Heart right ventricle (tissue), 16 donors: ENCODE measurements around the gene SLC39A10. TPM values are rescaled to one million over a fixed set of nuclear protein-coding genes. Genes with fewer than 3 reads are reported as not detected.
A peak's percentile ranks its signal among the peaks of the same experiment; 100 is the strongest.

Source experiments
- ATAC-seq, 8 donors: fragments of 200-7000 bp; cut with Tn5 transposase; one replicate each; pipeline ENCODE4 v1.9.1; 2020; ENCODE audit warnings: mild to moderate bottlenecking in 8 of 8, moderate library complexity in 8 of 8, moderate number of reproducible peaks in 1 of 8
- DNase-seq, 2 donors: peaks; one replicate each; pipeline ENCODE4 v3.0.0-alpha.2; 2020
- H3K27ac ChIP-seq, 10 donors: fragments of 200-600 bp; sonication (generic) in 2 of 10; one replicate each; pipeline versions ENCODE4 v1.5.0 to v1.8.0; 2020 to 2022; ENCODE audit warnings: mild to moderate bottlenecking in 3 of 10
- H3K27me3 ChIP-seq, 7 donors: fragments of 200-600 bp; one replicate each; pipeline ENCODE4 v1.8.0; 2021 to 2022; ENCODE audit warnings: mild to moderate bottlenecking in 2 of 7
- H3K36me3 ChIP-seq, 9 donors: fragments of 200-600 bp; sonication (generic) in 1 of 9; one replicate each; pipeline versions ENCODE4 v1.5.0 to v1.8.0; 2020 to 2022; ENCODE audit warnings: mild to moderate bottlenecking in 2 of 9
- H3K4me1 ChIP-seq, 9 donors: fragments of 200-600 bp; sonication (generic) in 1 of 9; one replicate each; pipeline versions ENCODE4 v1.5.0 to v1.8.0; 2020 to 2022; ENCODE audit warnings: mild to moderate bottlenecking in 4 of 9
- H3K4me3 ChIP-seq, 10 donors: fragments of 200-600 bp; sonication (generic) in 2 of 10; one replicate each; pipeline versions ENCODE4 v1.5.0 to v1.8.0; 2020 to 2022; ENCODE audit warnings: mild to moderate bottlenecking in 7 of 10, moderate library complexity in 2 of 10
- H3K9me3 ChIP-seq, 11 donors: fragments of 200-600 bp in 10 of 11; sonication (generic) in 2 of 11; one replicate each; pipeline versions ENCODE4 v1.5.0 to v1.8.0; 2013 to 2022; ENCODE audit warnings: mild to moderate bottlenecking in 2 of 11, control low read depth in 1 of 11, moderate library complexity in 1 of 11
- WGBS, 2 donors: extraction: QIAGEN DNeasy Blood & Tissue Kit; methylation state at CpG; one replicate each; pipeline ENCODE4 v1.1.7; 2013; ENCODE audit warnings: inconsistent platforms in 1 of 2; 5-methylcytosine and 5-hydroxymethylcytosine counted together
- intact Hi-C, 10 donors: fragments of 100-400 bp; cut with DNase I; formaldehyde crosslinking; loops; one replicate each; pipeline versions ENCODE4 v1.11.1 to v1.14.2; 2022
- polyA plus RNA-seq, 2 donors: library from polyadenylated mRNA; stranded (reverse); fragments of 200-250 nt; gene quantifications; one replicate each; pipeline ENCODE4 v1.2.3, GENCODE V29; 2013
- total RNA-seq, 10 donors: library from RNA; stranded (reverse); fragmentation: NEBNext Ultra II Directional in 3 of 10; extraction: Animal tissue kit (Norgen Biotek cat#: 25700) in 3 of 10; gene quantifications; one replicate each; pipeline versions ENCODE4 v1.2.1 to v1.2.4, GENCODE V29; 2021 to 2023
- TF ChIP-seq, protein P1 (sequence below), 9 donors: fragments of 200-600 bp; sonication (generic) in 2 of 9; IDR thresholded peaks; one replicate each; pipeline versions ENCODE4 v1.5.0 to v1.8.0; 2021 to 2022; ENCODE audit warnings: antibody characterized with exemption in 9 of 9, mild to moderate bottlenecking in 5 of 9, moderate library complexity in 1 of 9
- donor health status: Arrhythmogenic right ventricular cardiomyopathy.
- donor health status: ischemic (EF 13 %, LVEDD 7.1; RV severe dilation, severe dysfunction).
- donor health status: healthy with polysubstance abuse.
- donor health status: DM: no; HTN: yes; CAD: no.
- donor health status: DM: no; HTN: no; CAD: no.
- donor health status: ischemic (EF 25% LVEDD 6.9; RV normal size, moderate dysfunction).
- donor health status: ischemic (EF 25% LVEDD 5.7; RV mildly dilated, moderate dysfunction).
- donor health status: healthy.
- donor health status: DM: yes; HTN: yes; CAD: no.
- donor health status: Ischemic cardiomyopathy.
- donor health status: ischemic (EF 35%, LVEDD 5.7; RV mildly dilated, moderate dysfunction).
- donor health status: nonischemic (EF 11% LVEDD 7.7; RV severe dilation, severe dysfunction).
- donor health status: DM: yes; HTN: yes; CAD: no.
- donor health status: PGD.
- donor health status: ischemic (EF 29% LVEDD 5.4; RV normal size, mild dysfunction).
- donor health status: nonischemic (EF 23%, LVEDD 6.1; RV moderate dilation, normal function).

The SLC39A10 gene
- total and polyA plus RNA-seq, 12 donors, result 5.9 to 12.9 (median 8.3) TPM

- H3K4me3 ChIP-seq, result no peak overlapping the region
- no peaks in the 10 kb centered on the region for H3K36me3 ChIP-seq
- no peaks in the 10 kb centered on the region for H3K27me3 ChIP-seq
- H3K27ac ChIP-seq, result peak overlapping the region in 1 of 10 donors; percentile 18
- intact Hi-C loops, result no loop called here
- peaks cover 0 to 9% (median 0%) of the 10 kb centered on the region in 11 donors for H3K9me3 ChIP-seq
- WGBS, 2 donors, result 94 to 95% methylated on average over 4 of the region's 4 CpGs
- DNase-seq (no peak), ATAC-seq (no peak)
- TF ChIP-seq, protein P1, sequence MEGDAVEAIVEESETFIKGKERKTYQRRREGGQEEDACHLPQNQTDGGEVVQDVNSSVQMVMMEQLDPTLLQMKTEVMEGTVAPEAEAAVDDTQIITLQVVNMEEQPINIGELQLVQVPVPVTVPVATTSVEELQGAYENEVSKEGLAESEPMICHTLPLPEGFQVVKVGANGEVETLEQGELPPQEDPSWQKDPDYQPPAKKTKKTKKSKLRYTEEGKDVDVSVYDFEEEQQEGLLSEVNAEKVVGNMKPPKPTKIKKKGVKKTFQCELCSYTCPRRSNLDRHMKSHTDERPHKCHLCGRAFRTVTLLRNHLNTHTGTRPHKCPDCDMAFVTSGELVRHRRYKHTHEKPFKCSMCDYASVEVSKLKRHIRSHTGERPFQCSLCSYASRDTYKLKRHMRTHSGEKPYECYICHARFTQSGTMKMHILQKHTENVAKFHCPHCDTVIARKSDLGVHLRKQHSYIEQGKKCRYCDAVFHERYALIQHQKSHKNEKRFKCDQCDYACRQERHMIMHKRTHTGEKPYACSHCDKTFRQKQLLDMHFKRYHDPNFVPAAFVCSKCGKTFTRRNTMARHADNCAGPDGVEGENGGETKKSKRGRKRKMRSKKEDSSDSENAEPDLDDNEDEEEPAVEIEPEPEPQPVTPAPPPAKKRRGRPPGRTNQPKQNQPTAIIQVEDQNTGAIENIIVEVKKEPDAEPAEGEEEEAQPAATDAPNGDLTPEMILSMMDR (IDR thresholded peaks at IDR 0.05), result no peak
- H3K4me1 ChIP-seq, result peaks cover 0 to 14% (median 0%) of the 10 kb centered on the region in 9 donors
Observed at GRCh38 chr2:195633573-195633870, 23.5 kb upstream of the SLC39A10 start.

DNA sequence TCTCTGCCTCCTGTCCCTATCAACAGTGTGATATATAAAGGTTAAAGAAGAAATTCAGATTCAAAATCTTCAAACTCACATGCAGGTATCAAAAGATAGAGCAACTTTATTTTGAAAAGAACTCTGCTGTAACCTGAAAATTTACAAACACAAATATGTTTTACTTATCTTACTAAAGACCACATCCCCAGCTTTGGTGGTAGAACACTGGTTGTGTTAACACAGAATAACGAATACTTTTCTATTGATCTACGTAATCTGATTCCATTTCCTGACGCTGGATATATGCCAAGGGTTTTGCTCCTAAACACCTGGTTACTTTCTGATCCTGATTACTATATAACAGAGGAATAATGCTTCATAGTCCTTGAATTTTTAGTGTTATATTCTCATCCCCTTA, 23.1 kb upstream of the SLC39A10 start:
- TF ChIP-seq, protein P1 (IDR thresholded peaks at IDR 0.05), result no peak
- no peak for ATAC-seq
- 90 to 91% methylated on average over 3 of the region's 3 CpGs for WGBS, 2 donors
- H3K9me3 ChIP-seq, result peaks cover 0 to 9% (median 0%) of the 10 kb centered on the region in 11 donors
- intact Hi-C loops, result no loop called here
- no peak for DNase-seq
- H3K27me3 ChIP-seq, result no peaks in the 10 kb centered on the region
- H3K36me3 ChIP-seq, result no peaks in the 10 kb centered on the region
- H3K4me1 ChIP-seq, result peaks cover 0 to 14% (median 0%) of the 10 kb centered on the region in 9 donors
- H3K27ac ChIP-seq, result no peak overlapping the region
- no peak overlapping the region for H3K4me3 ChIP-seq

DNA sequence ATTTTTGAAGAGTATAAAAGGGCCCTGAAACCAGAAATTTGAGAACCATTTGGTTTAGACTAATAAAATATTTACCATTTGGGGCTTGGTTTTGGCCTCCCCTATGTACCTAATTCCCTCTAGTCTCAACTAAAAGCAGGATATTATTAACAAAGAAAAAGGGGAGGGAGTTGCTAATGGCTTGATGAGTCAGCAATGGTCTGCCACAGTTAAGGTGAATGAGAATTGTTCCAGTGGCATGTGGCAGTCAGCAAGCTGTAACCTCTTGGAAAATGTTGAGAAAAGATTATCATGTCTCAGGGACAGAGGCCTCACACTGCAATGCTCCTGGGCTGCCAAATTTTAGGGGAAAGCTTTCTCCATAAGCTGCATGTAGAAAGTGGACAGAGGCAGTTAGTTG, 20.1 kb upstream of the SLC39A10 start:
- Histone ChIP-seq H3K27me3 (no peaks in the 10 kb centered on the region), H3K27ac (no peak overlapping the region), H3K4me3 (no peak overlapping the region), H3K9me3 (peaks cover 0 to 9% (median 0%) of the 10 kb centered on the region in 11 donors), H3K4me1 (peaks cover 0 to 12% (median 0%) of the 10 kb centered on the region in 9 donors), H3K36me3 (no peaks in the 10 kb centered on the region)
- TF ChIP-seq, protein P1 (IDR thresholded peaks at IDR 0.05), result no peak
- DNase-seq (no peak), ATAC-seq (no peak)
- intact Hi-C loops, result no loop called here

DNA sequence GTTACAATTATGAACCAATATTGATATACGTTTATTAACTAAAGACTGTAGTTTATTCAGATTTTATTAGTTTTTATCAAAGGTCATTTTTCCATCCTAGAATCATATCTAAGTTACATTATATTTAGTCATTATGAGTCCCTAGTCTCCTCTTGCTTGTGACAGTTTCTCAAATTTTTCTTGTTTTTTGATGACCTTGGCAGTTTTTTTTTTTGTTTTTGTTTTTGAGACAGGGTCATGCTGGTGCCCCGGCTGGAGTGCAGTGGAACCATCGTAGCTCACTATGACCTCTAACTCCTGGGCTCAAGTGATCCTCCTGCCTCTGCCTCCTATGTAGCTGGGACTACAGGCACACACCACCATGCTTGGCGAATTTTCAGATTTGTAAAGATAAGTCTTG, 18.3 kb upstream of the SLC39A10 start:
- Histone ChIP-seq H3K27ac (no peak overlapping the region), H3K9me3 (no peaks in the 10 kb centered on the region), H3K27me3 (no peaks in the 10 kb centered on the region), H3K4me1 (peaks cover 0 to 9% (median 0%) of the 10 kb centered on the region in 9 donors), H3K36me3 (no peaks in the 10 kb centered on the region), H3K4me3 (no peak overlapping the region)
- intact Hi-C loops, result no loop called here
- TF ChIP-seq, protein P1 (IDR thresholded peaks at IDR 0.05), result no peak
- no peak for DNase-seq
- 91 to 95% methylated on average over 4 of the region's 4 CpGs for whole genome bisulfite sequencing, 2 donors
- no peak for ATAC-seq
